AML-193 (cell line): ENCODE data around the gene HOXD9.

ENCODE experiments used
- DNase-seq, 2 experiments: peaks; one replicate each; lab custom pipeline; 2025; lab: John Stamatoyannopoulos, UW

HOXD9 gene

DNA sequence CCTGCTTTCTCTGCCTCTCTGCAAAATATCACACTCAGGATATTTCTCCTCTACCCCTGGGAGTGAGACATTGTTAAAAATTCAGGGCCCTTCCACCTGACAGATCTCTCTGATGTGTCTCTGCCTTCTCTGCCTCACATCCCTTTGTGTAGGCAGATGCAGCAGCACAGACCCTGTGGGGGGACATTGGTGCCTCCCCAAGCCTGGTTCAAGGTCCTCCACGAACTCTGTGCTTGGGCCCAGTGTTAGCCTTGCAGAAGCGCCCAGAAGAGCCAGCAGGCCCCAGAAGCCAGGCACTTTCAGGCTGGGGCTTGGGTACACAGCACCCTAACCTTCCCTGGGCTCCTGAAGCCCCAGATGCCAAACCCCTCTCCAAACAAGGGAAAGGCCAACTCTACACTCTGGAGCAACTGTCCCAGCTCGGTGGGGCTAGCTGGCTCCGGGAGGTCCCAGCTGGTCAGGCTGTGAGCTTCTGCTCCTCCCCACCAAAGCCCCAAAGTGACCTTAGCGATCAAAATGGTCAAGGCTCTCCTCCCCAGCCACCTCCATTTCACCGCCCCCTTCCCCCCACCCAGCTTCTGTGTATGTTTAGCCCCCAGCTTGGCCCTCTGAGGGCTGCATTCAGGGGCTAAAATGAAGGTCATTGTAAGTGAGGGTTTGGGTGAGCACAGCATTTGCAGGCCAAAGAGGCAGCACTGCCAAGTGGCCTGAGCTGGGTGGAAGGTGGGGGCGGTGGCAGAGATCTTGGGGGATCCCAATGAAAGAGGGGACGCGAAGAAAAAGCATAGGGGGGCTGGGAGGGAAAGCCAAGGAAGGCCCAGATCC, 2.6 kb downstream of the HOXD9 start:
- DNase-seq = no peak

DNA sequence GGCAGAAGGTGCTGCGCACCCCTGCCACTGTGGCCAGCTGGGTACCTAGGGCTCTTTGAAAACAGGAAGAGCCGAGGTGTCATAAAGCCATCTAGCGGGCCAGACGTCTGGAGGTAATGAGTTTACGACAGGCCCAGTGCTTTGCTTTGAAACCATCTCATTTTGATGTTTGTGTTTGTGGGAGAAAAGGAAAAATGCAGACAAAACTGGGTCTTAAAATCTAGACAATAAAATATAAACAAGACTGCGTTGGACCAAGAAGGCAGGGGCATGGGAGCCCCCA, 3.2 kb downstream of the HOXD9 start:
- no peak for DNase-seq

DNA sequence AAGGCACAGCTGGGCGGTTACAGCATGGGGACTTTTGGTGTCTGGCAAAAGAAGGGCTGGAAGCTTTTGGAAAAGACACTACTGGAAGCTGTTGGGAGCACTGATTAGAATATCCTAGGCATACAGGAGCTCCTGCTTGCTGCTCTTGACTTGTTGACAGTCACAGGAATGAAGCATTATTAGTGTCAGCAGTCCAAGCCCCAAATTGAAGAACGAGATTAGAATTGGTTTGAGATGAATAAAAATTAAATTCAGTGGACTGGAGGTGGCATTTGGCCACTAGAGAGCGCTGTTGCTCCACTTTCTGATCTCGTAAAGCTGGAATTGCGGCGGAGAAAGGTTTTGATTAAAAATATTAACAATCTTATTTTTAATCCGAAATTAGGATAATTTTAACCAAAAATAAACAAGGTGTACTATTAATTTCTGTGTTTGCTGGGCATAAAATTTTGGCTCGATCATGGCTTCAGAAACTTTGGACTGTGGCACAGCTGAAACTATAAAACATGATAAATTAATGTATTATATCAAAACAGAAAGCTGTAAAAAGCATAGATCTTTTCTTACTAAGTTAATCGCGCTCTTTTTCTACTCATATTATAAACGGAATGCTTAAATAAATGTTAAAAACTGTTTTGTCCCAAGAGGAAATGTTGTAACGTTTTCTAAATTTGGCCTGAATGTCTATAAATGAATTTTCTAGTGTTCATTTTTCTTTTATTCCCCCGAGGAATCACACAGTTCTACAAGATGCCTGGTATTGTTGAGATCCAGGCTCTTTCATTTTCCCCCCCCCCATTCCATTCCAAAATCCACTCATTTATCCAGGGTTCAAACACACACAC, 4.6 kb downstream of the HOXD9 start:
- DNase-seq = peak; percentile 23 to 30

GRCh38 chr2:176127774-176128072, 5.2 kb downstream of the HOXD9 start:
- DNase-seq = no peak

GRCh38 chr2:176128172-176128981, 5.9 kb downstream of the HOXD9 start:
- DNase-seq = no peak

GRCh38 chr2:176128982-176129796, 6.7 kb downstream of the HOXD9 start, which contains the start of gene HOXD8:
Gene HOXD8, plus strand, starts transcription at chr2:176129705. Its CDS starts 662 bp downstream, at chr2:176130367.
- no peak for DNase-seq

GRCh38 chr2:176129813-176130146, 7.3 kb downstream of the HOXD9 start:
- DNase-seq = no peak

- no peak for DNase-seq
These were observed 7.8 kb downstream of the HOXD9 start for GRCh38 chr2:176130147-176130956.

DNA sequence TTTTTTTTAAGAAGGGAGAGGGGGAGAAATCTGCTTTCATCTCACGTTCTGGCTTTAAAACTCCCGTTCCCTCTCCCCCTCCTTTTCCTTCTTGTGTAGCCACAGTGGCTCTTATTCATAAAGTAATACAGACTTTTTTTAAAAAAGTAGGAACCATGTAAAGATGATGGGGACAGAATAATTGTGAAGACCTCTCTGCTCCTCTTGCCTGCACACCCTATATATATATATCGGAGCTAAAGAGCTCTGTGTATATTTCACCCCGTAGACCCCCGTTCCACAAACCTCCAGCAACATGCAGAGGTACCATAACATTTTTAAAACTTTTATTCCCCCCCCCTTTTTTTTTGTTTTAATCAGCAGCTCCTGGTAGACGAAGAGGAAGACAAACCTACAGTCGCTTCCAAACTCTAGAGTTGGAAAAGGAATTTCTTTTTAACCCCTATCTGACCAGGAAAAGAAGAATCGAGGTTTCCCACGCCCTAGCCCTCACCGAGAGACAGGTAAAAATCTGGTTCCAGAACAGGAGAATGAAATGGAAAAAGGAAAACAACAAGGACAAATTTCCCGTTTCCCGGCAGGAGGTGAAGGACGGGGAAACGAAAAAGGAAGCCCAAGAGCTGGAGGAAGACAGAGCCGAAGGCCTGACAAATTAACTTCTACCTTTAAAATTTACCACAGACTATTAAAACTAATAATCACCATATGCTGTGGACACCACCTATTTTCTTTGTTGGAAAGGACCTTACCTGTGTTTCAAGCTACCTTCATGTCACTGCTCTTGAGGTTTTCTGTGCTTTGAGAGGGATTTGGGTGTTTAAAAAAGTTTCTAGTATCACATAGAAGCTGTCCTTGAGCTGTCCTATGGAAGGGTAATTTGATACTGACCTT, 8.7 kb downstream of the HOXD9 start:
- DNase-seq = no peak

DNA sequence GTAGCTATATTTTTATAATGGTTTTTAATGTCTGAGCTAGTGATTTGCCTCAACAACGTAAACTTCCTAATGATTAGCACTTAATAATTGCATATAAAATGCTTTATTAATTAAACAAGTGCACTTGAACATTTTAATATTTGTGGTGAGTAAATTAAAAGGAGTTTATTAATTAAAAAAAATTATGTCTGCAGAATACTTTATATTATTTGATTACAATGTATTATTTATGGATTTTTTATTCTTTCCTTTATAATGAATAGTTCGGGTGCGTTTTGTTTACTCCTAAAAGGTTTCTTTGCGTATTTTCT, 9.3 kb downstream of the HOXD9 start:
- DNase-seq = no peak

DNA sequence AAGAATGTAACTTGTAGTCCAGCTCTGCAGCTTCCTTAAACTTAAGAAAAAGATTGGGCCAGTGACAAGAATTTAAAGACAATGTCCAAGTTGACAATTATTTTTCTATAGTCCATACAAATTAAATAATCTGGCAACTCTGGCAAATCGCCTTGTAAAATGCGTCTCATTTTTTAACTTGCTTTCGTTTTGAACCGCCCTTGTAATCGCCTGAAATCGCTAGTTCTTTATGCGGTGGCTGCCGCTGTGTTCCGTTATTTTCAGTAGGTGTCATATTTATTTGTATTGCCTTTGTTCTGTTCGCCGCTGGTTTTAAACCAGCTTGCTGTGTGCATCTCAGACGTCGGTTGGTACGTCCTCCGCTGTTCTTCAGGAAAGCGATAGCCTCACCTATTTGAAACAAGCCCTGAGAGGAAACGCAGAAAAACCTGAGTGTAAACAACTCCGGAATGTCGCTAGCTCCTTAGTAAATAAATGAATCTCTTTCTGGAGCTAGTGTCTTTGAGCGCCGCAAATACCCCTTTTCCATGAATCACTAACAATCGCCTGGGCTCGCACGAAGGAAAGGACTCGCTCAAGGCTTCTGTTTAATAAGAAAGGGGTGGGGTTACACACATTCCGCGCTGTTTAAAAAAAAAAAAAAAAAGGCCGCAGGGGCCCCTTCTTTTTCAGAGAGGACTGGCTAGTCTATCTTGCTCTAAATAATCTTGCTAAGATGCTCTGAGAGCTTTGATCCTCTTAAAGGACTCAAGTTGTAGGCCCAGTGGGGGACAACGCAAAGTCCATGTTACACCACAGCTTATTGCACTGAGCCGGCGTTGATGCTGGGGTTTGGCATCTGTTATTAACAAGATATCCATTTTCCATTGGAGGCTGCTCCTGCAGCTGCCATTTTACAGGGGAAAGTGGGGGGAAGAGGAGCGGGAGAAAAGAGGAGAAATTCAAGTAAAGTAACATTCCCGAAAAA, 10.0 kb downstream of the HOXD9 start:
- no peak for DNase-seq

- DNase-seq = no peak
These were observed 10.9 kb downstream of the HOXD9 start for GRCh38 chr2:176133389-176133788.

DNA sequence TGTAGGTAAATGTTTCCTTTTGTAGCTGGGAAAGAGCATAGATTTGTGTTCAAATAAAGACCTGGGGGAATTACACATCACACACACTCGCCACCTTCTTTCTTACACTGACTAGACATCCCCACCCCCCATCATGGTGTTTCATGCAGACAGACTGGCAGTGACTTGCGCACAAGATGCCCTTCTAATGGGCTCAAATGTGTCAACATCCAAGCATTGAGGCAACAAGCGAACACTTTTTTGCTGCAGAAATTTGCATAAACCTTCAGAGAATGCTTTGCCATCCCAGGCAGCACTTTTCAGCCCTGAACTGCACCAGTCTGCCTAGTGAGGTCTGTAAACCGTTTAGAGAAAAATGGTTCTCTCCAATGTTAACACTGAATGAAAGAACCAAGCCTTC, 11.5 kb downstream of the HOXD9 start:
- DNase-seq = no peak

- DNase-seq = no peak
These were observed 12.5 kb downstream of the HOXD9 start for GRCh38 chr2:176135035-176135440.

DNA sequence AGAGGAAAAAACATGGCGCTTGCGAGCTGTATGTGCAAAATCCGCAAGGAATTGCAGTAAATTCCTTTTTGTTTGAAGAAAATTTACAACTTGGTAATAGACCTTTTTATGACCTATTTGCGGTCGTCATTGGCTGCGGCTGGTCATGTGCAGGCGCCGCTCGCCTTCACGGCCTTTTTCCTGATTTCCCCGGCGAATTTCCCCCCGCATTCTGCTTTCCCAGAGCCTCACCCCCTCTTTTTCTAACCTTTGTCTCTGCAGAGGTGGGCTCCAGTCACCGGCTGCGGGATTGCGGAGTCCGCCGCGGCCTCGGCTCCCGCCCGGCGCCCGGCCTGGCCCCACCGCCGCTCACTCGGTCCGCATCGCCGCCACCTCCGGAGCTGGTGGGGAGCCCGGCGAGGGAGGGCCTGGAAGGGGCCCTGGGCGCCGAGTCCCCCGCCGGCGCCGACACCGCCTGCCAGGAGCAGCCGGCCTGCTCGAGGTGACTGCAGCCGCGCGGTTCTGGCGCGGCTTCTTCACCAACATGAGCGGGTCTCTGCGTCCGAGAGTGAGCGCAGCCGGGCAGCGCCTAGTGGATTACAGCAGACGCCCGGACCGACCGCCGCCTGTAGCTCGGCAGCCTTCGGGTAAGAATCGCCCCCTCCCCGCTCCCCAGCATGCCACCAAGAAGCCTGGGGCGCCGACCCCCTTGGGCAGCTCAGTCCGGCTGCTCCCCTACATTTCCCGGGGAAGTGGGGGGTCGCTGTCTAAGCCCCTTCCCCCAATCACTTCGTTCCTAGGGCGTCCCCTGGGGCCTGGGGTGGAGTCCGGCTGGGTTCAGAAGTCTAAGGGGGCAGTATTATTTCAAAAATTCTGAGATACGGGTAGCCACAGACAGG, 14.1 kb downstream of the HOXD9 start:
- no peak for DNase-seq

GRCh38 chr2:176137252-176137580, 14.7 kb downstream of the HOXD9 start:
- no peak for DNase-seq

DNA sequence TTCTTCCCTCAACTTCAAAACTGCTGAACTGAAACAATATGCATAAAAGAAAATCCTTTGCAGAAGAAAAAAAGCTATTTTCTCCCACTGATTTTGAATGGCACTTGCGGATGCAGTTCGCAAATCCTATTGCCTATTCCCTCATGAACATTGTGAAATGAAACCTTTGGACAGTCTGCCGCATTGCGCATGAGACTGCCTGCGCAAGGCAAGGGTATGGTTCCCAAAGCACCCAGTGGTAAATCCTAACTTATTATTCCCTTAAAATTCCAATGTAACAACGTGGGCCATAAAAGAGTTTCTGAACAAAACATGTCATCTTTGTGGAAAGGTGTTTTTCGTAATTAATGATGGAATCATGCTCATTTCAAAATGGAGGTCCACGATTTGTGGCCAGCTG, 15.4 kb downstream of the HOXD9 start:
- no peak for DNase-seq

DNA sequence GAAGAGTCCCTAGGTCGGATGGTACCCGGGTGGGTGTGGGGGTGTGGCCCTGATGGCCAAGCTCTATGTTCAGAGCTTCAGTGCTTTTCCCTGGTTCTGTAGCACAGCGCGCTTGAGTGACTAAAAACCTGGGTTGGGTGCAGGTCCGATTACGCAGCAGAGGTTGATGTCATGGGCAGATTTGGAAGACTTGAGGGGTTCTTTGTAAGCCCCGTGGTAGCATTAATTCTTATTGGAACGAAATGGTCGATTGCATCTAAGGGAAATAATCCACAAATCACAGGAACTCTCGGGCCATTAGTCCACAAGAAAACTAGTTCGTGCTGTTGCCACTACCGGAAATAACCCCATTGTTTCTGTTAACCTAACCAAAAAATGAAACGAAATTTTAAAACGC, 16.0 kb downstream of the HOXD9 start:
- DNase-seq = no peak
